Hepatocyte (in vitro differentiated cells): ENCODE data around the gene RHBDD3.

Source experiments
- EZH2 ChIP-seq: fragments of 200-600 bp; sonication (generic); IDR thresholded peaks from 2 replicates; pipeline ENCODE4 v1.6.1; 2016; ENCODE audit warnings: antibody characterized with exemption, mild to moderate bottlenecking, borderline replicate concordance
- EZH2phosphoT487 ChIP-seq: fragments of 200-600 bp; sonication (generic); IDR thresholded peaks from one replicate; pipeline ENCODE4 v1.6.1; 2018; ENCODE audit warnings: antibody characterized with exemption, mild to moderate bottlenecking, low read depth, moderate library complexity; ENCODE audit not compliant: unreplicated experiment, severe bottlenecking
- TF ChIP-seq, protein P1 (sequence below): fragments of 200-600 bp; sonication (generic); IDR thresholded peaks from 2 replicates; pipeline ENCODE4 v1.5.1; 2016; ENCODE audit warnings: antibody characterized with exemption, mild to moderate bottlenecking; ENCODE audit not compliant: poor library complexity

DNA sequence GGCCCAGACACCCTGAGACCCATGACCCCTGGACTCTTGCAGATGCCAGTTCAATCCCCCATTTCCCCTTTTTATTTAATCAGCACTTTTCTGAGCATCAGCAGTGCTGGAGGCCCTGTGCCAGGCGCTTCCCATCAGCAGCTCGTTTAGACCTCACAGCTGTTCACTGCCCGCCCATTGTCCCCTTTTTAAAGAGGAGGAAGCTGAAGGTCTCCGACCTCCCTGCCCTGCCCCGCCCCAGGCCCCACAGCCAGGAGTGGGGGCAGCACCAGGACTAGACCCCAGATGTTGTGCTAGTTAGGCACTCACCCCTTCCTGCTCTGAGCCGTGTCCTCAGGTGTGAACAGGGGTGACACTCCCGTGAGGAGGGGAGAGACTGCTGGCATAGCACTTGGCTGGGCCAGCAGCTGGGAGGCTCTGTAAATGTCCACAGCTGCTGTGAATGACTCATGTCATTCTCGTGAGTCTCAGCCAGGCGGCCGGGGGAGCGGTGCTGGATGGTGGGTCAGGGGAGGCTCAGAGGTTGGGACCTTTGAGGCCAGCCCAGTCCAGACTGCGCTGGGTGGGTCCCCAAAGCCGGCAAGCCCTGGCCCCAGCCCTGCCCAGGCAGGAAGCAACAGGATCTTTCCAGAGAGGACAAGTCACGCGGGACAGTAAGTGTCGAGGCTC, 42.2 kb downstream of the RHBDD3 start:
- TF ChIP-seq EZH2: no peak
- TF ChIP-seq, protein P1, sequence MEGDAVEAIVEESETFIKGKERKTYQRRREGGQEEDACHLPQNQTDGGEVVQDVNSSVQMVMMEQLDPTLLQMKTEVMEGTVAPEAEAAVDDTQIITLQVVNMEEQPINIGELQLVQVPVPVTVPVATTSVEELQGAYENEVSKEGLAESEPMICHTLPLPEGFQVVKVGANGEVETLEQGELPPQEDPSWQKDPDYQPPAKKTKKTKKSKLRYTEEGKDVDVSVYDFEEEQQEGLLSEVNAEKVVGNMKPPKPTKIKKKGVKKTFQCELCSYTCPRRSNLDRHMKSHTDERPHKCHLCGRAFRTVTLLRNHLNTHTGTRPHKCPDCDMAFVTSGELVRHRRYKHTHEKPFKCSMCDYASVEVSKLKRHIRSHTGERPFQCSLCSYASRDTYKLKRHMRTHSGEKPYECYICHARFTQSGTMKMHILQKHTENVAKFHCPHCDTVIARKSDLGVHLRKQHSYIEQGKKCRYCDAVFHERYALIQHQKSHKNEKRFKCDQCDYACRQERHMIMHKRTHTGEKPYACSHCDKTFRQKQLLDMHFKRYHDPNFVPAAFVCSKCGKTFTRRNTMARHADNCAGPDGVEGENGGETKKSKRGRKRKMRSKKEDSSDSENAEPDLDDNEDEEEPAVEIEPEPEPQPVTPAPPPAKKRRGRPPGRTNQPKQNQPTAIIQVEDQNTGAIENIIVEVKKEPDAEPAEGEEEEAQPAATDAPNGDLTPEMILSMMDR: no peak
- no peak for TF ChIP-seq EZH2phosphoT487
